ENCODE data around the gene SLC43A1.
"Not testable (repeated sequence)": the region's sequence is repeated elsewhere in the genome, so short reads cannot be mapped to it uniquely, and the experiment has no call there.

SLC43A1 gene

GRCh38 chr11:57446055-57446454, 69.4 kb downstream of the SLC43A1 start:
- H3K4me3 ChIP-seq (ENCODE audit: low read length): no peak overlapping the region
- no peak for DNase-seq (ENCODE audit: low read depth, low spot score)

- DNase-seq (ENCODE audit: low read depth, low spot score); H3K4me3 ChIP-seq (ENCODE audit: low read length): not testable (repeated sequence)
Observed at GRCh38 chr11:57445122-57445394, 70.4 kb downstream of the SLC43A1 start.

DNA sequence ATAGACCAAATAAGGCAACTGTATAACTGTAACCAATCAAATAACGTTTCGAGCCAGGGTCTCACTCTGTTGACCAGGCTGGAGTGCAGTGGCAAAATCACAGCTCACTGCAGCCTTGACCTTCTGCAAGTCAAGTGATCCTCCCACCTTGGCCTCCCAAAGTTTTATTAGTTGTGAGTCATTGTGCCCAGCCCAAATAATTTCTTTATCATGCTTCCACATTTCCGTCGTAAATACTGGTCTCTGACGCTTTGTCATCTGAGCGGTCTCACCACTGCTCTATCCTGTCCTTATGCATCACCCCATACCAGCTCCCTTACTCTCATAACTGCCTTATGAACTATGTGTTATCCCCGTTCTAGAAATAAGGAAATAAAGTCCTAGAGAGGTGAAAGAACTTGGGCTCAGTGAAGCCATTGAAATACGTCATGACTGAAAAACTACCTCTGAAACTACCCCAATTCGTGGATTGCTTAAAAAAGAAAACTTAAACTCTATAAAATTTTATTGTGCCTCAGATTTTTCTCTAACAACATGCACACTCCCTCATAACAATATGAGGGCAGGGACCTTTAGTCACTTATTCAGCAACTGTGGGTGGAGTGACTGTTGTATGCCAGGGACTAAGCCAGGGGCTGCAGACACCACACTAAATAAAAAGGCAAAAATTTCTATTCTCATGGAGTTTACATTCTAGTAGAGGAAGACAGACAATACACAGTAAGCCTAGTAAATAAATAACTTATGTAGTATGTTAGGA, 71.0 kb downstream of the SLC43A1 start:
- DNase-seq (ENCODE audit: low read depth, low spot score): no peak
- H3K4me3 ChIP-seq (ENCODE audit: low read length): no peak overlapping the region

DNA sequence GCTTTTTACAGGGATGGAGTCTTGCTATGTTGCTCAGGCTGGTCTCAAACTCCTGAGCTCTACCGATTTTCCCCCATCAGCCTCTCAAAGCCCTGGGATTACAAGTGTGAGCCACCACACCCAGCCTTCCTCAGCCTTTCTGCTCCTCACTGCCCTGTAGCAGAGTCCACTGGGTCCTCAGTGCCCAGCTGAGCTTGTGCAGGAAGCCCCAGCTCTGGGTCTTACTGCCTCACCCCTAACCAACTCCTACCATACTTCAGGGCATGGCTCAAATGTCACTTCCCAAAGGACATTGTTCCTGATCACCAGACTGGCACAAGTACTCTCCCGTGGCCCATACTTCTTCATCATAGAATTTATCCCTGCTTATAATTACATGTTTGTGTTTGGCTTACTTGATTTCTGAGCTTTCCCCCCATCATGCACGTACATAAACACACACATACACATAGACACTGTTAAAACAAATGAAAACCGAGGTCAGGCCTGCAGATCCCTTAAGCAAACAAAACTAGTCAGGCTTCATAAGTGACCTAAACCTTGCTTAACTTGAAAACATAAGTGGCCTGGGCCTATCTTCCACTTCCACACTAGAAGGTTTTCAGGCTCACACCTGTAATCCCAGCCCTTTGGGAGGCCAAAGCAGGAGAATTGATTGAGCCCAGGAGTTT, 74.6 kb downstream of the SLC43A1 start:
- no peak for DNase-seq (ENCODE audit: low read depth, low spot score)
- no peak overlapping the region for H3K4me3 ChIP-seq (ENCODE audit: low read length)

GRCh38 chr11:57439786-57440185, 75.7 kb downstream of the SLC43A1 start:
- DNase-seq (ENCODE audit: low read depth, low spot score): no peak
- H3K4me3 ChIP-seq (ENCODE audit: low read length): no peak overlapping the region

- no peak for DNase-seq (ENCODE audit: low read depth, low spot score)
- H3K4me3 ChIP-seq (ENCODE audit: low read length): no peak overlapping the region
Observed at GRCh38 chr11:57438345-57439285, 76.9 kb downstream of the SLC43A1 start.

- no peak overlapping the region for H3K4me3 ChIP-seq (ENCODE audit: low read length)
- no peak for DNase-seq (ENCODE audit: low read depth, low spot score)
Observed at GRCh38 chr11:57436031-57436430, 79.5 kb downstream of the SLC43A1 start.

- H3K4me3 ChIP-seq (ENCODE audit: low read length): no peak overlapping the region
- no peak for DNase-seq (ENCODE audit: low read depth, low spot score)
Observed at GRCh38 chr11:57434640-57435546, 80.6 kb downstream of the SLC43A1 start.

Measured in Jurkat, Clone E6-1 (cell line).